ENCODE results near the gene ZBP1.

ZBP1 gene

GRCh38 chr20:57583289-57584257, 36.7 kb downstream of the ZBP1 start:
- no peak for DNase-seq

GRCh38 chr20:57582432-57583288, 37.6 kb downstream of the ZBP1 start:
- peak; percentile 17 to 79 for DNase-seq

- DNase-seq, result no peak
Measured at GRCh38 chr20:57582029-57582378, 38.2 kb downstream of the ZBP1 start.

GRCh38 chr20:57581202-57582028, 38.8 kb downstream of the ZBP1 start:
- no peak for DNase-seq

DNA sequence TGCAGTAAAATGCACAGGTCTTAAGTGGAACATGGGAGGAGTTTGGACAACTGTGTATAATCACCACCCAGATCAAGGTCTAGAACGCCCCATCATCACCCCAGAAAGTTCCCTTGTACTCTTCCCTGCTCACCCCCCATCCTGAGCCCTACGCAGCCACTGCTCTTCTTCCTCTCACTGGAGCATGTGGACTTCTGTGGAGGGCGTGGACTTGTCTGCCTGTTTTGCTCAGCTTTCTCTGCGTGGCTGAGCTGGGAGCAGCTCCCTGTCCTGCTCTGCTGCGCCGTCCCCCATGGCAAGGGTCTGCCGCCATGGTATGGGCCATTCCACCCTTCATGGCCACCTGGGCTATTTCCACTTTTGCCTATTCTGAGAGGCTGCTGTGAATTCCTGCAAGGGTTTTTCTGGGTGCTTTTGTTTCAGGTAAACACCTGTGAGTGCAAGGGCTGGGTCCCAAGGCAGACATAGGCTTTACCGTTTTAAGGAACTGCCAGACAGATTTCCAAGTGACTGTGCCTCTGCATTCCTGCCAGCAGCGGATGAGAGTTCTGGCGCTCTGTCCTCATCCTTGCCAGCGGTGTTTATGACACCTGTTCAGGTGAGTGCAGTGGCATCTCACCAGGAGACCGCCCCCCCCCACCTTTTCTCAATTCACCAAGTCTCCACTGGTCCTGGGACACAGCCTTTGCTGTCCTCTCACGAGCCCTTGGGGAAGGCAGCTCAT, 39.6 kb downstream of the ZBP1 start:
- DNase-seq, result peak in 1 of 2 experiments; percentile 36

DNA sequence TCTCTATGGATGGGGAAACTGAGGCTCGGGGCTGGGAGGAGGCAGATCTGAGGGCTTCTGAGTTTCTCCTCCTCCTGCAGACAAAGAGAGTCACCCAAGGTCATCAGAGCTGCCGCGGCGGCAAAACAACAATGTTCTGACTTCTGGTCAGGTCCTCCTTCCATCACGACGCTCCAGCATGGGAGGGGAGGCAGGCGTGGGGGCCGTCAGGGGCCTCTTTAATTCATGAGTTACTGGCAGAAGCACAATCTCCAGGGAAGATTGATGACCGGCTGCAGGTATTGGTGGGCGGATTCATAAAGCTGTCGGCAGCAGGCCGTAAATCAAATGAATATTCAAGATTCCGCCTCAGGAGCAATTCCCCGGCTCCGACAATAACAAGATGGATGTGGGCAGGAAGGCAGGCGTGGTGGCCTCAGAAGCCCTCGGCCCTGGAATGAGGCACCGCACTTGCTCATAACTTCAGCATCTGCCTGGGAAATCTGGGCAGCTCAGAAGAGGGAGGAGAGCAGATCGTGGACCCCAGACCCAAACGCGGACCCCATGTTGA, 40.3 kb downstream of the ZBP1 start:
- DNase-seq, result peak; percentile 26 to 67

GRCh38 chr20:57579331-57579897, 40.8 kb downstream of the ZBP1 start:
- DNase-seq, result no peak

DNA sequence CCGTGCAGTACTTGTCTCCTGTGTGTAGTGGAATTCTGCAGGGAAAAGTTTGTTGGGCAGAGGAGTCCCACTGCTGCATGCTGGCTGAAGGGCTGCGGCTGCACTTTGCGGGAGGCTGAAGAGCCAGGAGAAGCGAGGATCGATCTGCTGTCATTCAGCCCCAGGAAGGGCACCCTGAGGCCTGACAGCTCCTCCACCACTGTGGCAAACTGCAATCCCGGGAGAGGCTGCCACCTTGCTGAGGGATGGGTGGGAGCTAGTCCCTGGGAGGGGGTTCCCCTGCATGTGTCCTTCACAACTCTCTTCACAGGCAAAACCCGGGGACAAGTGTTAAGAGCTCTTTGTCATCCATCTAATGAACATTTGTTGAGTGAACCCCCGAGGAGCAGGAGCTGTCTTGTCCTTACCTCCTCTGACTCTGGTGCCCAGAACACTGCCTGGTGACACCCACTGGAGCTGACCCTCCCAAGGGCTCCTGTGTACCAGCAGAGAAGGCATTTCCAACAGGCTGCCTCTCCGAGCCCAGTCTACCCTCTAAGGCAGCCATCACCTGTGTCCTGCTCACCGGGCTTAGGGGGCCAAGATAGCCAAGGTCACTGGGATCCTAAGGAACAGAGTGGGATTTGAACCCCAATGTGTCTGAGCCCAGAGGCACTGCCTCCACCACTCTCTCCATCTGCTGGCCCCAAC, 41.6 kb downstream of the ZBP1 start:
- DNase-seq, result no peak

DNA sequence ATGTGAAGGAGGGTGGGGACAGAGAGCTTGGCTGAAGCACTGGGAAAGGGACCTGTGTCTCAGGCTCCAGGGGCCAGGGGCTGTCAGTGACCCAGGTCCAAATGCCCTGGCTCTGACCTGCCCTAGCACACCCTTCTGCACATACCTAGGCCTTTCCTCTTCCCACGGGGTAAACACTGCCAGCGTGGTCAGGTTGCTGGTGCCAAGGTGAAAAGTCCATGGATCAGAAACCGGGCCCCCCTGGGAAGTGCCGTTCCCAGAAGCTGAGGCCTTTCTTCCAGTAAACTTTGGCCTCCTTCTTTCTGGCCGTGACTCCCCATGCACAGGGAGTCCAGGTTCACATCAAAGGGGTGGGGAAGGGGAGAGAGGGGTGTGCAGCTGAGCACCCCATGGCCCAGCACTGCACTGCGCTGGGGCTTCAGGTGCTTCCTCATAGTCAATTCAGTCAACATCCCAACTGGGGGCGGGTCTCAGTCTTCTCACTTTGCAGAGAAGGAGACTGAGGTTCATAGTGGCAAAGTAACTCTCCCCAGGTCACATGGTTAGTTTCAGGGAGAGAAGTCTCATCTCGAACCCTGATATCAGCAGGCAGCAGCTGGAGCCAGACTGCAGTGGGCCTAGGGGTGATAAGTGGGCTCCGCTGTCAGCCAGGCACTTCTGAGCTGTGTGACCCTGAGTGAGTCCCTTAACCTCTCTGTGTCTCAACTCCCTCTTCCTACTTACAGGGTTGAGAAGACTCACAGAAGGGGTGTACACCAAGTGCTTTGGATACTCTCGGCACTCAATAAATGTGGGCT, 42.3 kb downstream of the ZBP1 start:
- no peak for DNase-seq

GRCh38 chr20:57576617-57577550, 43.3 kb downstream of the ZBP1 start:
- DNase-seq, result no peak

- DNase-seq, result no peak
Measured at GRCh38 chr20:57576002-57576401, 44.2 kb downstream of the ZBP1 start.

DNA sequence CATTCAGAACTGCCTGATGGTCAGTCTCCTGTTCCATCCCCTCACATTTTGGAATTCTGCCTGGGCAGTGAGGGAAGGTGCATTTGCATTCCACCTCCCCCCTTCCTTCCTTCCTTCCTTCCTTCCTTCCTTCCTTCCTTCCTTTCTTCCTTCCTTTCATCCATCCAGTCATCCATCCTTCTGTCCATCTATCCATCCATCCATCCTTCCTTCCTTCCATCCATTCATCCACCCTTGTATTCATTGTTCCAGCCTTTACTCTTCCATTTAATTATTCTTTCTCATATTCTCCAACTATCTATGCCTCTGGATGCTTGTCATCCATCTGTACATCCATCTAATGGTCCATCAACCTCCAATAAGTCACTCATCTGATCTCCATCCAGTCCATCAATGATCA, 45.3 kb downstream of the ZBP1 start:
- DNase-seq, result no peak

GRCh38 chr20:57573894-57574293, 46.3 kb downstream of the ZBP1 start:
- DNase-seq, result peak; percentile 79 to 91

DNA sequence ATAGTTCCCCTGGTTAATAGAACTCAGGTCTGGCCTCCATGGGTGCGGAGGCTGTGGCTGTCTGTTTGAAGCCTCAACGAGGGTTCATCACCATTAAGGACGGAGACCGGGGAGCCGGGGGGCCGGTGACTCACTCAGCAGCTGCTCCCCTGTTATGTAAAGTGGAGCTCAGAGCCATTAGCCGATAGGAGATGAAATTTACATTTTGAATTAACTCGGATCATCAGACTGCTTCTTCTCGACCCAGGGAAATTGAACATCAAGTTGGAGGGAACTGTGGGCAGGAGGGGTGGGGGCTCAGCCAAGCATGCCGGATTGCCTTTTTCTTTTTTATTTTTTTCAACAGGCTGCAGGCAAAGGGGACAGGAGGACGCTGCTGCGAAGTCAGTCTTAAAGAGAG, 47.0 kb downstream of the ZBP1 start:
- peak; percentile 86 to 93 for DNase-seq

GRCh38 chr20:57571782-57572416, 48.3 kb downstream of the ZBP1 start:
- DNase-seq, result no peak

DNA sequence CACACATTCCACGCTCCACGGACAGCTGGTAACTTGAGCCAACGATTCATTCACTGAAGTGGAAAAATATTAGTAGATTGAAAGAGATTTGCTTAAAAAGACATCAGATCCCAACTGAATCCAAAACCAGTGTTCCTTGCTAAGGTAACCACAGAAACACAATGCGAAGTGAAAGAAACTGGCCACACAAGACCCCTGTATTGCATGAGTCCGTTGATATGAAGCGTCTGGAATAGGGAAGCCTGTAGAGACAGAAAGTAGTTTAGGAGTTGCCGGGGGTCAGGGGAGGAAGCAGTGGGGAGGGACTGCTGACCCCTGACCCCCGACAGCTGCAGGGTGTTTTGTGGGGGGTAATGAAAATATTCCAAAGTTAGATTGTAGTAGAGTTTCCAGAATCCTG, 49.3 kb downstream of the ZBP1 start:
- peak; percentile 94 to 95 for DNase-seq

DNA sequence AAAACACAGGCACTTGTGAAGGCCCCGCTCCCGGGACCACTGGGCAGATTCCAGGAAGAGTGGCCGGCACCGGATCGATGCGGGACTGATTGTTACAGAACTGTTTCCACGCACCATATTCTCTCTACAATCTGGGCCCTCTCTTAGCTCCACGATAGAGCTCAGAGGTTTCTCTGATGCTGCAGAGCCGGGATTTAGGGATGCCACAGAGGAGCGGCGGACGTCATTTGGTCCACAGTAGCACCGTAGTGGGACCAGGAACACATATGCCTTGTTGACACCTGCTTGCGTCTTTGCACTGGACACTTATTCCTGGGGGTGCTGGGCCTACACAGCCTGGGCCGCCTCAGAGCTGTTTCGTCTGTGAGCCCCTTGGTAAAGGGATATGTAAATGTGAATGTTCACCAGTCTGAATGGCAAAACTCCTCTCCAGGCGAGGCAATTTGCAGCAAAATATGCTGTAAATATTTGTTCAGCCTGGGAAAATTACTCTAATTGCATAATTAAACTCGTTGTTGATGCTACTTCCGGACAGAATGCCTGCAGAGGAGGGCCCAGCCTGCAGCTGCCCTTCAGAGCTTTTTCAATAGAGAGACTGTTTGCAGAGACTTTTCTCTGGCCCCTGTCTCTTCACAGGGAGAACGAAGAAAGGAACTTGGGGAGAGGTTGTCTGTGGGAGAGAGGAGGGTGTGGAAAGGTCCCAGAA, 49.9 kb downstream of the ZBP1 start:
- DNase-seq, result peak; percentile 91 to 93

DNA sequence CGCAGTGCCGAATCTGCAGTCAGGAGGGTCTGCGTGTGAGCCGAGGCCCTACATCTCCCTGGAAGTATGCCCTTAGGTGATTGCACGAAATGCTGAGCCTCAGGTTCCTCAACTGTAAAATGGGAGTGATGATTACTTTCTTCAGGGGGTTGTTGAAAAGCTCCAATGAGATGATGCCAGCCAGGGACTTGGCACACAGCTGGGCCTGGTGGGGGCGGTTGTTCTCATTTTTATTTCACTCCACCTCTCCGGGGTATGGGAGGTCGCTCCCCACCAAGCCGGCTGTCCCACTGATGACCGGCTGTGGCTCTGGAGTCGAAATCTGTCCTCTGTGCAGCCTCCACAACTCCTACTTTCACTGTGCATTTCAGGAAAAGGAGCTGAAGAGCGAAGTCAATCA, 51.3 kb downstream of the ZBP1 start:
- DNase-seq, result no peak
